ENCODE data around the gene SPATA45. TPM values are rescaled to one million over a fixed set of nuclear protein-coding genes. Genes with fewer than 3 reads are reported as not detected.
A peak's percentile ranks its signal among the peaks of the same experiment; 100 is the strongest.

The SPATA45 gene
- total RNA-seq, 1 experiment from 2014 or later = not detected

GRCh38 chr1:212792396-212792908 is 55.0 kb downstream of the SPATA45 start:
- intact Hi-C loops (cut with micrococcal nuclease) = loop anchor here (5.0 to 10.0 kb wide), 2 partner anchors 262 to 505 kb away; partner anchors contain the start of genes PPP2R5A and RPS6KC1
- Mint-ChIP-seq H3K27ac (ENCODE audit: low read depth, unreplicated experiment) (peak overlapping the region; percentile 90), H3K9me3 (ENCODE audit: unreplicated experiment) (no peaks in the 10 kb centered on the region), H3K27me3 (ENCODE audit: insufficient read depth, unreplicated experiment) (no peaks in the 10 kb centered on the region), H3K4me1 (ENCODE audit: insufficient read depth, unreplicated experiment) (peaks cover 19% of the 10 kb centered on the region), H3K36me3 (ENCODE audit: insufficient read depth, unreplicated experiment) (peaks cover 29% of the 10 kb centered on the region), H3K4me3 (ENCODE audit: unreplicated experiment) (peak overlapping the region; percentile 83)
- no peak for TF ChIP-seq CTCF (IDR thresholded peaks at IDR 0.05; ENCODE audit: unreplicated experiment)
- POLR2A ChIA-PET = interaction anchor here (0.6 to 7.5 kb wide), 40 partner anchors 9 to 378 kb away, joined by 3 to 134 read pairs (median 8); partner anchors contain the start of genes ATF3, FLVCR1 and PACC1
- no peak for DNase-seq (ENCODE audit: unreplicated experiment)
- no TSS peak for BruUV-seq (replicated peaks)
- CTCF ChIA-PET = interaction anchor here (0.6 to 4.7 kb wide), 21 partner anchors 9 to 1102 kb away, joined by 3 to 44 read pairs (median 4); partner anchors contain the start of gene FLVCR1

- CTCF ChIA-PET = interaction anchor here (0.6 to 4.7 kb wide), 26 partner anchors 8 to 1101 kb away, joined by 3 to 44 read pairs (median 4); partner anchors contain the start of gene FLVCR1
- TSS peak; percentile 85 for BruUV-seq (replicated peaks)
- Mint-ChIP-seq H3K36me3 (ENCODE audit: insufficient read depth, unreplicated experiment) (peaks cover 29% of the 10 kb centered on the region), H3K4me3 (ENCODE audit: unreplicated experiment) (peak within 1 kb of the TSS; percentile 83), H3K9me3 (ENCODE audit: unreplicated experiment) (no peaks in the 10 kb centered on the region), H3K27ac (ENCODE audit: low read depth, unreplicated experiment) (peak within 1 kb of the TSS; percentile 90), H3K27me3 (ENCODE audit: insufficient read depth, unreplicated experiment) (no peaks in the 10 kb centered on the region), H3K4me1 (ENCODE audit: insufficient read depth, unreplicated experiment) (peaks cover 19% of the 10 kb centered on the region)
- POLR2A ChIA-PET = interaction anchor here (0.6 to 7.5 kb wide), 66 partner anchors 9 to 1713 kb away, joined by 3 to 134 read pairs (median 5); partner anchors contain the start of genes ATF3, DTL, FLVCR1 and INTS7
- no peak for TF ChIP-seq CTCF (IDR thresholded peaks at IDR 0.05; ENCODE audit: unreplicated experiment)
- peak; percentile 98 for DNase-seq (ENCODE audit: unreplicated experiment)
- intact Hi-C loops (cut with micrococcal nuclease) = loop anchor here (1.0 to 10.0 kb wide), 4 partner anchors 65 to 505 kb away; partner anchors contain the start of genes PPP2R5A and RPS6KC1
Observed at GRCh38 chr1:212791676-212792395, 55.6 kb downstream of the SPATA45 start, which contains the start of the genes NSL1 and TATDN3. Gene NSL1 (minus strand): TSS chr1:212791777. CDS start chr1:212791763, 14 bp downstream. Gene TATDN3 (plus strand): TSS chr1:212791894. CDS start chr1:212791922, 28 bp downstream.

- TF ChIP-seq CTCF (IDR thresholded peaks at IDR 0.05; ENCODE audit: unreplicated experiment) = no peak
- H3K4me1 Mint-ChIP-seq (ENCODE audit: insufficient read depth, unreplicated experiment) = peaks cover 19% of the 10 kb centered on the region
- CTCF ChIA-PET = interaction anchor here (0.6 to 4.7 kb wide), 18 partner anchors 9 to 335 kb away, joined by 3 to 44 read pairs (median 4); no protein-coding TSS in a partner anchor
Observed at GRCh38 chr1:212791261-212791675, 56.2 kb downstream of the SPATA45 start.

More at GRCh38 chr1:212791261-212791675, 56.2 kb downstream of the SPATA45 start:
- H3K9me3 Mint-ChIP-seq (ENCODE audit: unreplicated experiment) = no peaks in the 10 kb centered on the region
- intact Hi-C loops (cut with micrococcal nuclease) = loop anchor here (1.0 to 10.0 kb wide), 4 partner anchors 66 to 504 kb away; partner anchors contain the start of genes PPP2R5A and RPS6KC1
- POLR2A ChIA-PET = interaction anchor here (0.6 to 7.5 kb wide), 65 partner anchors 9 to 1713 kb away, joined by 3 to 134 read pairs (median 5); partner anchors contain the start of genes ATF3, DTL, FLVCR1 and INTS7
- H3K36me3 Mint-ChIP-seq (ENCODE audit: insufficient read depth, unreplicated experiment) = peaks cover 32% of the 10 kb centered on the region
- peak overlapping the region; percentile 90 for H3K27ac Mint-ChIP-seq (ENCODE audit: low read depth, unreplicated experiment)
- peak overlapping the region; percentile 83 for H3K4me3 Mint-ChIP-seq (ENCODE audit: unreplicated experiment)
- TSS peak; percentile 83 for BruUV-seq (replicated peaks)
- H3K27me3 Mint-ChIP-seq (ENCODE audit: insufficient read depth, unreplicated experiment) = no peaks in the 10 kb centered on the region
- DNase-seq (ENCODE audit: unreplicated experiment) = peak; percentile 94
